ENCODE measurements around the gene SV2A. TPM values are rescaled to one million over a fixed set of nuclear protein-coding genes. Genes with fewer than 3 reads are reported as not detected.

Gene SV2A
- total RNA-seq: 75.7 TPM

GRCh38 chr1:149917571-149918144 is at the start of gene SV2A:
Gene SV2A, minus strand, starts transcription at chr1:149917844. Its CDS starts 4,004 bp downstream, at chr1:149913840.

GRCh38 chr1:149936170-149936991 is 18.7 kb upstream of the SV2A start, which contains the start of gene MTMR11:
Gene MTMR11, minus strand, starts transcription at chr1:149936879. Its CDS starts 232 bp downstream, at chr1:149936647.

GRCh38 chr1:149927563-149928400 is 10.1 kb upstream of the SV2A start, which contains the start of gene SF3B4:
Gene SF3B4, minus strand, starts transcription at chr1:149927803. Its CDS starts 44 bp downstream, at chr1:149927759.

GRCh38 chr1:149899460-149900284 is 18.0 kb downstream of the SV2A start, which contains the start of gene BOLA1:
Gene BOLA1, plus strand, starts transcription at chr1:149899568. Its CDS starts 492 bp downstream, at chr1:149900060.

Other genes starting within 250 kb of the SV2A start
- gene FCGR1A, start 135.2 kb downstream of the SV2A start, total RNA-seq: 5.6 TPM
- gene BOLA1, start 18.3 kb downstream of the SV2A start, total RNA-seq: 13.5 TPM
- gene SF3B4, start 10.0 kb upstream of the SV2A start, total RNA-seq: 15.7 TPM
- gene MTMR11, start 19.0 kb upstream of the SV2A start, total RNA-seq: 4.1 TPM
- gene OTUD7B, start 92.9 kb upstream of the SV2A start, total RNA-seq: 8.1 TPM
- 122 TPM for gene VPS45, start 149.9 kb upstream of the SV2A start, total RNA-seq
- 69.5 TPM for gene PLEKHO1, start 232.1 kb upstream of the SV2A start, total RNA-seq